GM19372 (cell line): ENCODE results near the gene SLC24A2.
"Not testable (repeated sequence)": the region's sequence is repeated elsewhere in the genome, so short reads cannot be mapped to it uniquely, and the experiment has no call there.

Source experiments
- ATAC-seq: cut with Tn5 transposase; IDR thresholded peaks from one replicate; pipeline ENCODE4 v1.9.1; 2021; ENCODE audit warnings: mild to moderate bottlenecking, low read depth, moderate library complexity; ENCODE audit not compliant: unreplicated experiment

The SLC24A2 gene

GRCh38 chr9:19788614-19789271 is at the start of gene SLC24A2:
Gene SLC24A2, minus strand, starts transcription at chr9:19789037.
- ATAC-seq: no peak

DNA sequence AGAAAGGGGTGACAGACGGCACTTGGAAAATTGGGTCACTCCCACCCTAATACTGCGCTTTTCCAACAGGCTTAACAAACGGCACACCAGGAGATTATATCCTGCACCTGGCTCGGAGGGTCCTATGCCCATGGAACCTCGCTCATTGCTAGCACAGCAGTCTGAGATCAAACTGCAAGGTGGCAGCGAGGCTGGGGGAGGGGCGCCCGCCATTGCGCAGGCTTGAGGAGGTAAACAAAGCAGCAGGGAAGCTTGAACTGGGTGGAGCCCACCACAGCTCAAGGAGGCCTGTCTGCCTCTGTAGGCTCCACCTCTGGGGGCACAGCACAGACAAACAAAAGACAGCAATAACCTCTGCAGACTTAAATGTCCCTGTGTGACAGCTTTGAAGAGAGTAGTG is 44.5 kb upstream of the SLC24A2 start:
- ATAC-seq: not testable (repeated sequence)

DNA sequence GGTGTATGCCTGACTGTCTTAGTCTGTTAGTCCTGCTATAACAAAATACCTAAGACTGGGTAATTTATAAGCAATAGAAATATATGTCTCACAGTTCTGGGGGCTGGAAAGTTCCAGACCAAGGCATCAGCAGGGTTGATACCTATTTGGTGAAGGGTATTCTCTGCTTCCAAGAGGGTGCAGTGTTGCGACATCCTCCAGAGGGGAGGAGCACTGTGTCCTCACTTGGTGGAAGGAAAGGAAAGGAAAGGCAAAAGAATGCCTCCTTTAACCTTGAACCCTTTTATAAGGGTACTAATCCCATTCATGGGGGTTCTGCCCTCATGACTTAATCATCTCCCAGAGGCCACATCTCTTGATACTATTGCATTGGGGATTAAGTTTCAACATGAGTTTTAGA is 42.0 kb upstream of the SLC24A2 start:
- ATAC-seq: no peak

- ATAC-seq: no peak
Measured at GRCh38 chr9:19828576-19829109, 39.8 kb upstream of the SLC24A2 start.

DNA sequence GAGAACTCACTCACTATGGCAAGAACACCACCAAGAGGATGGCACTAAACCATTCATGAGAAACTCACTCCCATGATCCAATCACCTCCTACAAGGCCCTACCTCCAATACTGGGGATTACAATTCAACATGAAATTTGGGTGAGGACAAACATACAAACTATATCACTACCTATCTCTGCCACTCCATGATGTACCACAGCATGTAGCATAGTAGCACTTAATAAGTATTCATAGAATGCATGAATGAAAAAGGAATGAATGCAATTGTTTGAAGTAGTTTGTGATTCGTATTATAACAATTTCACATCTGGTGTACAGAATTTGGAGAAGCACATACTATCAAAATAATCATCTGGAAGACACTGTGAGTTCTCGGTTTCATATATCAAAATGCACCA is 27.9 kb upstream of the SLC24A2 start:
- ATAC-seq: no peak

DNA sequence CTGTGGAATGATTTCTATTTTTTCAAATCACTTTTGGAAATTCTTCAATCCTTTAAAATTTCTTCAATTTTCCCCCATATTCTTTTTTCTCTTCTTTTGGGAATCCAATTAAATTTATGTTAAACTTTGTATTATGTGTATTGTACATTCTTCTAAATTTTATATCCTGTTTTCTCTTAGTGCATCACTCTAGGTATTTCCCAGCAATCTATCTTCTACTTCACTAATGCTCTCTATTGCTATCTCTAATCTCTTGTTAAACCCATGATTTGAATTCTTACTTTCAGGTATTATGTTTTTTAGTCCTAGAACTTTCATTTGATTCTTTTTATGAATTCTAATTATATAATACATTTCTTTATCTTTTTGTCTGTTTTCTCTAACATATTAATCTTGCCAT is 23.4 kb upstream of the SLC24A2 start:
- no peak for ATAC-seq

- no peak for ATAC-seq
Measured at GRCh38 chr9:19809422-19810269, 20.8 kb upstream of the SLC24A2 start.

GRCh38 chr9:19807182-19807892 is 18.5 kb upstream of the SLC24A2 start:
- ATAC-seq: no peak

GRCh38 chr9:19804431-19804830 is 15.6 kb upstream of the SLC24A2 start:
- ATAC-seq: no peak

- no peak for ATAC-seq
Measured at GRCh38 chr9:19800884-19801283, 12.0 kb upstream of the SLC24A2 start.

- ATAC-seq: no peak
Measured at GRCh38 chr9:19799784-19800183, 10.9 kb upstream of the SLC24A2 start.

DNA sequence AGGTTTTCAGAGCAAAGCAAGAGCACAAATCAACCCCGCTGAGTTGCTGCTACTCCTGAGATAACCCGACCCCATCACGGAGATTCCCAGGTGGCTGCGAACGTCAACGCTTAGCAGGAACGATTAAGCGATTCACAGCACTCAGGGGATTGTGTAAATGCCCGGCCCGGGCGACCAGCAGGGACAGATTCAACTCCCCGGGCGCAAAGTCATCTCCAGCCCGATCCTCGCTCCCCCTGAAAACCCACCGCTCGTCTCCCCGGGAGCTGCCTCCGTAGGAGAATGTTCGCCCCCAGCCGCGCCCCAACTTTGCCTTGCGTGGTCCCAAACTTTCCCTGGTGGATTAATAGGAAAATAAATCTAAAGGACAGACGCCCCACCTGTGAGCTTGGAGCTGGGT is 685 bp downstream of the SLC24A2 start:
- ATAC-seq: no peak

DNA sequence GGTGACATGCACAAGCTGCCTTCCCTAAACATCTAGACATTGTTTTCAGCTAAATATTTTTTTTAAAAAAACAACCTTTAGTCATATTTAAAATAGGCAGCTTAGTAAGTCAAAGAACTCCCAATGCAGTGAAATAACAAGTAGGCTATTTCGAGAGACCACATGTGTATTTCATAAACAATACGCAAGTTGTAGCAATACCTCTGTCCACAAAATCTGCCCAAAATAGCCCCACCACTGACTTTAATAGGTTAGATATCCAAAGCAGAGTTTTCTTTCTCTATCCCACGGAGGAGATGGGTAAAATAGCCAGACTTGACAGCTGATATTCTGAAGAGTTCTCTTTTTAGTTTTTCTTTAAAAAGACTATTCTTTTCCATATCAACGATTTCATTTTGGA is 1.2 kb downstream of the SLC24A2 start:
- ATAC-seq: no peak

DNA sequence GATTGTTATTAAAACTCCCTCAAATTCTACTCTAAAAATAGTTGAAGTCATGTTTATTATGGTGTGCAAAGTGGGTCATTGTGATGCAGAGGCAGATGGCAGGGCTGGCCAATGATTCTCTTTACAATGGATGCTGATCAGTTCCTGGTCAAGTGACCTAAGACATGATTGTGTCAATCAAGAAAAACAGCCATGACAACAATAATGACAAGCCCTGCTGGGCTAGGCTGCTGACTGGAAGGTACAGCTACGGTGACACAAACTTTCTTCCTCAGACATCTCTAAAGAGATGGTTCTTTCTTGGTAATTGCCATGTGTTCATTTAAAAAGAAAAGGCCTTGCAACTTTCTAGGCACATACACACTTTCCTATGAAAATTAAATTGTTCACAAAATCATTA is 3.6 kb downstream of the SLC24A2 start:
- no peak for ATAC-seq

DNA sequence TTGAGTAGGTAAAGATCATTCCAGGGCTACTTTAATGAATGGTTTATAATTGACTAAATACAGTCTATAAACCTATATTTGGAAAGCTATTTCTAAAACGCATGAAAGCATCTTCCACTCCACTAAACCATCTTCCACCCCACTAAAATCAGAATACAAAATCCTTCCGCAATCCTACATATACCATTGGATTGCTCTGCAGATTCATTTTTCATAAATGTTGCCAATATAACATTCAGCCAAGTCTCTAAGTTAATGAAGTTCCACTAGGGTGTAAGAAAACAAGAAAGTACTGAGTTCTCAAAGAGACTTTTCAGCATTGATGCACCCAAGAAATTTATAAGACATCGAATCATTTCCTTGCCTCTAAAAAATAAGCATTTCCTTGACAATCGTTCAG is 4.7 kb downstream of the SLC24A2 start:
- ATAC-seq: no peak

- ATAC-seq: no peak
Measured at GRCh38 chr9:19783500-19783899, 5.3 kb downstream of the SLC24A2 start.

GRCh38 chr9:19782005-19782404 is 6.8 kb downstream of the SLC24A2 start:
- ATAC-seq: no peak

GRCh38 chr9:19781240-19781639 is 7.6 kb downstream of the SLC24A2 start:
- ATAC-seq: no peak

DNA sequence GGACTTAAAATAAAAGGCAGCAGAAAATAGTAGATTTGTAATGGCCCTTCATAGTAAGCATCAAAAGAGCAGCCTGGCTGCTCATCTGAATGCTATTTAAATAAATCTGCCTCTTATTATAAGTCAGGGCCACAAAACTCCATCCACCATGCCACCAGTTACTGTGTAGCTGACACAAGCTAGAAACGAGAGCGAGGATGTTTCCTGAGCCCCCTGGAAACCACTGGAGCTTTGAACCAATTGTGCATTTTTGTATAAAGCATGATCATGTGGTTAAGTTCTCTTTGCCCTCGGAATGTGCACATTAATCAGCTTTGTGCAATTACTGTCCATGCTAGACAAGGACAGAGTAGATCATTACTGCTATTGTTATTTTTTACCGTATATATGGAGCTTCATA is 17.4 kb downstream of the SLC24A2 start:
- no peak for ATAC-seq

GRCh38 chr9:19770973-19771372 is 17.9 kb downstream of the SLC24A2 start:
- ATAC-seq: no peak

DNA sequence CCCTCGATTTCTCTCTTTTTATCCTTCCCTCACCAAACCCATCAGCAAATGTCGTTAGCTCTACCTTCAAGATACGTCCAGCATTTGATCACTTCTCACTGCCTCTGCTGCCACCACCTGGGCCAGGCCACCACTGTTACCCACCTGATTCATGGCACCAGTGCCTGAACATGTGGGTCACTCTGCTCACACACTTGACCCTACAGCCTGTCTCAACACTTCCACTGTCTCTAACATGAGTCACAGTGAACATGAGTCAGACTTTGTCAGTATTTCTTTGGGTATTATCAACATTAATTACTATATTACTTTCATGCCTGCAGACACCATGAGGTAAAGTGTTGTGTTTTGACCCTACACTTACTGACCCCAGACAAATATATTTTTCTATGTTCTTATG is 19.6 kb downstream of the SLC24A2 start:
- ATAC-seq: no peak
